GM23248 (cell line): ENCODE measurements around the gene GCSAM. TPM values are rescaled to one million over a fixed set of nuclear protein-coding genes. Genes with fewer than 3 reads are reported as not detected.

ENCODE experiments used
- DNase-seq: peaks from one replicate; pipeline ENCODE4 v3.0.0-alpha.2; 2015
- H2AFZ ChIP-seq: fragments of 200-600 bp; sonication (generic); 2 replicates; pipeline ENCODE4 v1.6.1; 2016; ENCODE audit warnings: antibody characterized with exemption
- H3F3A ChIP-seq: fragments of 200-600 bp; sonication (generic); 2 replicates; pipeline ENCODE4 v1.6.1; 2016; ENCODE audit warnings: mild to moderate bottlenecking, antibody characterized with exemption, mixed run types; ENCODE audit not compliant: insufficient read depth
- H3K27ac ChIP-seq: fragments of 200-600 bp; sonication (generic); 2 replicates; pipeline ENCODE4 v1.5.1; 2016; ENCODE audit warnings: mild to moderate bottlenecking
- H3K27me3 ChIP-seq: fragments of 200-600 bp; sonication (generic); replicated peaks from 2 replicates; pipeline ENCODE4 v1.6.1; 2016; ENCODE audit warnings: mild to moderate bottlenecking; ENCODE audit not compliant: insufficient read depth
- H3K36me3 ChIP-seq: fragments of 200-600 bp; sonication (generic); 2 replicates; pipeline ENCODE4 v1.6.1; 2016; ENCODE audit warnings: low read depth, mild to moderate bottlenecking
- H3K4me1 ChIP-seq: fragments of 200-600 bp; sonication (generic); 2 replicates; pipeline ENCODE4 v1.6.1; 2016; ENCODE audit warnings: mild to moderate bottlenecking; ENCODE audit not compliant: insufficient read depth
- H3K4me2 ChIP-seq: fragments of 200-600 bp; sonication (generic); one replicate; pipeline ENCODE4 v1.6.1; 2016; ENCODE audit warnings: mild to moderate bottlenecking; ENCODE audit not compliant: unreplicated experiment
- H3K4me3 ChIP-seq: fragments of 200-600 bp; sonication (generic); 2 replicates; pipeline ENCODE4 v1.5.1; 2016; ENCODE audit warnings: mild to moderate bottlenecking
- H3K79me2 ChIP-seq: fragments of 200-600 bp; sonication (generic); 2 replicates; pipeline ENCODE4 v1.6.1; 2016; ENCODE audit warnings: mild to moderate bottlenecking; ENCODE audit not compliant: insufficient read depth
- H3K9ac ChIP-seq: fragments of 200-600 bp; sonication (generic); 2 replicates; pipeline ENCODE4 v1.6.1; 2016; ENCODE audit warnings: mild to moderate bottlenecking
- H3K9me2 ChIP-seq: fragments of 200-600 bp; sonication (generic); 2 replicates; pipeline ENCODE4 v1.6.1; 2016; ENCODE audit warnings: mixed run types, mild to moderate bottlenecking, moderate library complexity; ENCODE audit not compliant: insufficient read depth
- H3K9me3 ChIP-seq: fragments of 200-600 bp; sonication (generic); one replicate; pipeline ENCODE4 v1.6.1; 2017; ENCODE audit warnings: low read depth
- H4K20me1 ChIP-seq: fragments of 200-600 bp; sonication (generic); 2 replicates; pipeline ENCODE4 v1.6.0; 2016; ENCODE audit not compliant: insufficient read depth
- EZH2 ChIP-seq: fragments of 200-600 bp; sonication (generic); IDR thresholded peaks from 2 replicates; pipeline ENCODE4 v1.6.1; 2018; ENCODE audit warnings: antibody characterized with exemption, mild to moderate bottlenecking; ENCODE audit not compliant: insufficient read depth, poor library complexity, severe bottlenecking
- EZH2phosphoT487 ChIP-seq: fragments of 200-600 bp; sonication (generic); IDR thresholded peaks from 2 replicates; pipeline ENCODE4 v1.6.1; 2018; ENCODE audit warnings: antibody characterized with exemption, moderate library complexity, mild to moderate bottlenecking, low read depth; ENCODE audit not compliant: insufficient read depth
- WGBS, 2 experiments: methylation state at CpG; one replicate each; pipeline ENCODE4 v1.1.6; 2015 to 2017; ENCODE audit warnings: low lambda C conversion rate in 2 of 2, low coverage in 1 of 2; ENCODE audit errors: missing lambda C conversion rate in 2 of 2; 5-methylcytosine and 5-hydroxymethylcytosine counted together
- in situ Hi-C: fragments of 300-500 bp; cut with MboI; formaldehyde crosslinking; loops from 2 replicates; pipeline ENCODE4 v1.15.0; 2020
- polyA plus RNA-seq: library from polyadenylated mRNA; unstranded; fragments of >200 nt; fragmentation: Nextera tagmentation; extraction: Ambion mirVana; gene quantifications from 2 replicates; pipeline ENCODE4 v1.2.1, GENCODE V29; 2016
- total RNA-seq: library from RNA; depleted of rRNA; stranded (reverse); fragments of >200 nt; shearing (Covaris generic); gene quantifications from 2 replicates; pipeline ENCODE4 v1.2.3, GENCODE V29; 2014

Gene GCSAM
- total and polyA plus RNA-seq, 2 experiments from 2014 or later = 0.20 TPM; not detected in 1

GRCh38 chr3:112117841-112118571 is 15.0 kb downstream of the GCSAM start:
- Histone ChIP-seq H3F3A (no peaks in the 10 kb centered on the region), H2AFZ (no peak overlapping the region), H3K9me2 (no peaks in the 10 kb centered on the region), H3K36me3 (no peaks in the 10 kb centered on the region), H3K4me3 (no peak overlapping the region), H3K9me3 (no peaks in the 10 kb centered on the region), H3K27me3 (no peaks in the 10 kb centered on the region), H3K79me2 (no peaks in the 10 kb centered on the region), H3K9ac (no peak overlapping the region), H3K27ac (no peak overlapping the region), H3K4me1 (no peaks in the 10 kb centered on the region), H4K20me1 (no peaks in the 10 kb centered on the region), H3K4me2 (no peak overlapping the region)
- DNase-seq = no peak
- TF ChIP-seq EZH2 (no peak), EZH2phosphoT487 (no peak)
- WGBS, 2 experiments = 80 to 94% methylated on average over 4 of the region's 4 CpGs
- in situ Hi-C loops = no loop called here

- H3K4me3 ChIP-seq = no peak overlapping the region
- in situ Hi-C loops = no loop called here
- no peak for TF ChIP-seq EZH2phosphoT487
- no peak for TF ChIP-seq EZH2
- H3K4me2 ChIP-seq = no peak overlapping the region
- no peak overlapping the region for H3K9ac ChIP-seq
- H3K9me3 ChIP-seq = no peaks in the 10 kb centered on the region
- no peaks in the 10 kb centered on the region for H3K79me2 ChIP-seq
- no peaks in the 10 kb centered on the region for H3K27me3 ChIP-seq
- no peak overlapping the region for H2AFZ ChIP-seq
- no peak overlapping the region for H3K27ac ChIP-seq
- H3K9me2 ChIP-seq = no peaks in the 10 kb centered on the region
- WGBS, 2 experiments = 94 to 98% methylated on average over 1 of the region's 1 CpG
- DNase-seq = no peak
- H3F3A ChIP-seq = no peaks in the 10 kb centered on the region
- no peaks in the 10 kb centered on the region for H4K20me1 ChIP-seq
- H3K4me1 ChIP-seq = no peaks in the 10 kb centered on the region
- H3K36me3 ChIP-seq = no peaks in the 10 kb centered on the region
Observed at GRCh38 chr3:112117415-112117814, 15.6 kb downstream of the GCSAM start.

GRCh38 chr3:112116748-112117186 is 16.3 kb downstream of the GCSAM start:
- DNase-seq = no peak
- Histone ChIP-seq H3K27me3 (no peaks in the 10 kb centered on the region), H3K27ac (no peak overlapping the region), H3K4me3 (no peak overlapping the region), H3F3A (no peaks in the 10 kb centered on the region), H3K9me3 (no peaks in the 10 kb centered on the region), H3K79me2 (no peaks in the 10 kb centered on the region), H3K4me2 (no peak overlapping the region), H3K36me3 (no peaks in the 10 kb centered on the region), H3K4me1 (no peaks in the 10 kb centered on the region), H3K9me2 (no peaks in the 10 kb centered on the region), H4K20me1 (no peaks in the 10 kb centered on the region), H2AFZ (no peak overlapping the region), H3K9ac (no peak overlapping the region)
- no peak for TF ChIP-seq EZH2phosphoT487
- TF ChIP-seq EZH2 = no peak
- WGBS, 2 experiments = 88 to 89% methylated on average over 13 of the region's 13 CpGs
- in situ Hi-C loops = no loop called here

GRCh38 chr3:112115806-112116383 is 17.2 kb downstream of the GCSAM start:
- in situ Hi-C loops = no loop called here
- Histone ChIP-seq H3K4me3 (no peak overlapping the region), H3K9me2 (no peaks in the 10 kb centered on the region), H3K4me2 (no peak overlapping the region), H4K20me1 (no peaks in the 10 kb centered on the region), H3F3A (no peaks in the 10 kb centered on the region), H3K79me2 (no peaks in the 10 kb centered on the region), H3K27me3 (no peaks in the 10 kb centered on the region), H3K9me3 (no peaks in the 10 kb centered on the region), H3K9ac (no peak overlapping the region), H3K4me1 (no peaks in the 10 kb centered on the region), H3K36me3 (no peaks in the 10 kb centered on the region), H2AFZ (no peak overlapping the region), H3K27ac (no peak overlapping the region)
- WGBS, 2 experiments = 94 to 96% methylated on average over 6 of the region's 6 CpGs
- DNase-seq = no peak
- TF ChIP-seq EZH2phosphoT487 (no peak), EZH2 (no peak)
